GM12865 (cell line): ENCODE measurements around the gene NECTIN4.

Source experiments
- DNase-seq: peaks from one replicate; pipeline ENCODE4 v3.0.0; 2010; ENCODE audit warnings: low read depth
- H3K4me3 ChIP-seq: 2 replicates; pipeline ENCODE4 v1.5.1; 2011; ENCODE audit warnings: mild to moderate bottlenecking, low read depth, low read length, control low read depth
- TF ChIP-seq, protein P1 (sequence below): IDR thresholded peaks from 2 replicates; pipeline ENCODE4 v1.5.1; 2011; ENCODE audit warnings: low read length, control low read depth, low read depth, inconsistent platforms; ENCODE audit not compliant: insufficient read depth; ENCODE audit errors: missing control alignments

Gene NECTIN4

GRCh38 chr1:161076410-161076809 is 12.9 kb downstream of the NECTIN4 start:
- DNase-seq = no peak
- TF ChIP-seq, protein P1, sequence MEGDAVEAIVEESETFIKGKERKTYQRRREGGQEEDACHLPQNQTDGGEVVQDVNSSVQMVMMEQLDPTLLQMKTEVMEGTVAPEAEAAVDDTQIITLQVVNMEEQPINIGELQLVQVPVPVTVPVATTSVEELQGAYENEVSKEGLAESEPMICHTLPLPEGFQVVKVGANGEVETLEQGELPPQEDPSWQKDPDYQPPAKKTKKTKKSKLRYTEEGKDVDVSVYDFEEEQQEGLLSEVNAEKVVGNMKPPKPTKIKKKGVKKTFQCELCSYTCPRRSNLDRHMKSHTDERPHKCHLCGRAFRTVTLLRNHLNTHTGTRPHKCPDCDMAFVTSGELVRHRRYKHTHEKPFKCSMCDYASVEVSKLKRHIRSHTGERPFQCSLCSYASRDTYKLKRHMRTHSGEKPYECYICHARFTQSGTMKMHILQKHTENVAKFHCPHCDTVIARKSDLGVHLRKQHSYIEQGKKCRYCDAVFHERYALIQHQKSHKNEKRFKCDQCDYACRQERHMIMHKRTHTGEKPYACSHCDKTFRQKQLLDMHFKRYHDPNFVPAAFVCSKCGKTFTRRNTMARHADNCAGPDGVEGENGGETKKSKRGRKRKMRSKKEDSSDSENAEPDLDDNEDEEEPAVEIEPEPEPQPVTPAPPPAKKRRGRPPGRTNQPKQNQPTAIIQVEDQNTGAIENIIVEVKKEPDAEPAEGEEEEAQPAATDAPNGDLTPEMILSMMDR = no peak
- H3K4me3 ChIP-seq = no peak overlapping the region

GRCh38 chr1:161074676-161075368 is 14.5 kb downstream of the NECTIN4 start:
- no peak overlapping the region for H3K4me3 ChIP-seq
- no peak for DNase-seq
- TF ChIP-seq, protein P1 = no peak

GRCh38 chr1:161073474-161074121 is 15.8 kb downstream of the NECTIN4 start:
- TF ChIP-seq, protein P1 = no peak
- H3K4me3 ChIP-seq = no peak overlapping the region
- DNase-seq = no peak

DNA sequence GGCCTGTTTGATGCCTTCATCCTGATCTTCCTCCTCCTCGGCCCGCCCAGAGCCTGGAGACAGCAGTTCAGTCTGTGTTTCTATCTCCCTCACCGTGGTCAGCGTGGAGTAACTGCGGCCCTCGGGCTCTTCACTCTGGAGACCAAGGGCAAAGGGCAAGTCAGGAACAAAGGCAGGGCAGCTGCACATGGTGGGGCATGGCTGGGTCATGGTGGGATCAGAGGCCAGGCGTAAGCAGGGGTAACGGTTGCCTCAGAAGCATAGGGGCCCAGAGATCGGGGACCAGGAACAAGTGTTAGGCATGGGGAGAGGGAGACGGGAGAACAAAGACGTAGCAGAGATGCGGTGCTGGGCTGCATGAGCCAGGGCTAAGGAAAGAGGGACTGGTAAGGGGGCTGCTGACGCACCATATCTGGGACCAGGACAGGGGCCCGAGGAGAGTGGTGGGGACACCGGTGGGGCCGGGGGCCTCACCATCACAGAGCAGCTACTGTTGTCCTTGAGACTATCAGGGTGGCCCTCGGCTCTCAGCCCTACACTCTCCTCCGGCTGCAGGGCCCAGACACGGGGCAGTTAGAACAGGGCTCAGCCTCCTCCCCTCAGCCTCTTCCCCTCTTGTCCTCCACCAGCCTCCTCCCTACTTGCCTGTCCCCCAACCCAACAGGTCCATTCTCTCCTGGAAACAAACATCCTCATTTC is 16.5 kb downstream of the NECTIN4 start:
- TF ChIP-seq, protein P1 = no peak
- no peak for DNase-seq
- H3K4me3 ChIP-seq = no peak overlapping the region

DNA sequence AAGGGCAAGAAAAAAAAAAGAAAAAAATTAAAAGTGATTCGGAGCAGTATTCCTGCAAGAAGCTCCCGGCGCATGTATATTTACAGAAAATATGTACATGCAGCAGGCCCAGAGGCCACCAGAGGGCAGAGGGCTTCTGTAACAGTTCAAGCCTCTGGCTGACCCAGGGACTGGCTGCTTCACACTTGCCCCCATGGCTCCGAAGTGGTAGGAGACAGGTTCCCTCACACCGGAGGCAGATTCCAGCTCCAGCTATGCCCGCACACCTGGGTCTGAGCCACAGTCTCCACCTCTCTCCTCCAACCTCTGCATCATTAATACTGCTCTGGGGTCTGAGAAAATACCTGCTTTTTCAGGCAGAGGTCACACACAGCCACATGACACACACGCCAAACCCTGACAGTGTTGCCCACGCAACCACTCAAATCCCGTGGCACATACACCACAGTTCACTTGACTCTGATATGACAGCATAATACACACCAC is 17.4 kb downstream of the NECTIN4 start:
- peak; percentile 79 for DNase-seq
- TF ChIP-seq, protein P1 = peak; percentile 77

GRCh38 chr1:161070761-161071160 is 18.6 kb downstream of the NECTIN4 start:
- TF ChIP-seq, protein P1 = no peak
- no peak overlapping the region for H3K4me3 ChIP-seq
- no peak for DNase-seq

More for the DNA sequence above, 17.4 kb downstream of the NECTIN4 start:
- no peak overlapping the region for H3K4me3 ChIP-seq
